Sciatic nerve (tissue), 2 donors: Measurements from ENCODE around the gene USP34. TPM values are rescaled to one million over a fixed set of nuclear protein-coding genes. Genes with fewer than 3 reads are reported as not detected.

Source experiments
- ATAC-seq: fragments of 200-7000 bp; cut with Tn5 transposase; one replicate; pipeline ENCODE4 v1.9.1; 2020; ENCODE audit warnings: mild to moderate bottlenecking, moderate library complexity
- DNase-seq: peaks from one replicate; pipeline ENCODE4 v3.0.0-alpha.2; 2020; ENCODE audit warnings: low spot score
- intact Hi-C: fragments of 100-400 bp; cut with DNase I; formaldehyde crosslinking; loops from one replicate; pipeline ENCODE4 v1.14.2; 2022
- total RNA-seq: library from RNA; stranded (reverse); fragmentation: NEBNext Ultra II Directional; extraction: Animal tissue kit (Norgen Biotek cat#: 25700); gene quantifications from one replicate; pipeline ENCODE4 v1.2.1, GENCODE V29; 2021
- donor health status: DM: no; HTN: no; CAD: no.
- donor health status: DM: no; HTN: no; CAD: no.

Gene USP34
- total RNA-seq, 1 donor from 2014 or later = 154 TPM

GRCh38 chr2:61435291-61435690 is 35.6 kb downstream of the USP34 start:
- ATAC-seq (no peak), DNase-seq (no peak)
- intact Hi-C loops = no loop called here

GRCh38 chr2:61434314-61434713 is 36.6 kb downstream of the USP34 start:
- intact Hi-C loops = no loop called here
- DNase-seq (no peak), ATAC-seq (peak; percentile 44)

GRCh38 chr2:61433606-61434005 is 37.3 kb downstream of the USP34 start:
- intact Hi-C loops = no loop called here
- no peak for ATAC-seq
- no peak for DNase-seq

GRCh38 chr2:61432990-61433389 is 37.9 kb downstream of the USP34 start:
- intact Hi-C loops = no loop called here
- DNase-seq = no peak
- ATAC-seq = no peak

- intact Hi-C loops = no loop called here
- ATAC-seq = no peak
These were observed 39.5 kb downstream of the USP34 start for GRCh38 chr2:61431345-61431744.

GRCh38 chr2:61426267-61426897 is 44.5 kb downstream of the USP34 start:
- intact Hi-C loops = no loop called here
- no peak for DNase-seq
- peak; percentile 26 for ATAC-seq

More at GRCh38 chr2:61431345-61431744, 39.5 kb downstream of the USP34 start:
- DNase-seq = no peak

GRCh38 chr2:61425605-61426155 is 45.2 kb downstream of the USP34 start:
- ATAC-seq (no peak), DNase-seq (no peak)
- intact Hi-C loops = no loop called here

- intact Hi-C loops = no loop called here
- ATAC-seq = no peak
- no peak for DNase-seq
These were observed 47.2 kb downstream of the USP34 start for GRCh38 chr2:61423714-61424113.

- ATAC-seq (no peak), DNase-seq (no peak)
- intact Hi-C loops = no loop called here
These were observed 49.3 kb downstream of the USP34 start for GRCh38 chr2:61421611-61422010.

GRCh38 chr2:61420991-61421544 is 49.8 kb downstream of the USP34 start:
- no peak for ATAC-seq
- intact Hi-C loops = no loop called here

GRCh38 chr2:61419570-61419969 is 51.3 kb downstream of the USP34 start:
- ATAC-seq = no peak
- intact Hi-C loops = no loop called here
- DNase-seq = no peak

More at GRCh38 chr2:61420991-61421544, 49.8 kb downstream of the USP34 start:
- DNase-seq = no peak

GRCh38 chr2:61419129-61419528 is 51.8 kb downstream of the USP34 start:
- DNase-seq (no peak), ATAC-seq (no peak)
- intact Hi-C loops = no loop called here

GRCh38 chr2:61416871-61417645 is 53.8 kb downstream of the USP34 start:
- DNase-seq = no peak
- no peak for ATAC-seq
- intact Hi-C loops = no loop called here

GRCh38 chr2:61415265-61415664 is 55.6 kb downstream of the USP34 start:
- intact Hi-C loops = no loop called here
- ATAC-seq = no peak
- no peak for DNase-seq

- no peak for ATAC-seq
These were observed 56.2 kb downstream of the USP34 start for GRCh38 chr2:61414674-61415073.

GRCh38 chr2:61411109-61411508 is 59.8 kb downstream of the USP34 start:
- DNase-seq = no peak
- intact Hi-C loops = no loop called here
- ATAC-seq = no peak

More at GRCh38 chr2:61414674-61415073, 56.2 kb downstream of the USP34 start:
- intact Hi-C loops = no loop called here
- DNase-seq = no peak

- no peak for DNase-seq
- no peak for ATAC-seq
- intact Hi-C loops = no loop called here
These were observed 60.7 kb downstream of the USP34 start for GRCh38 chr2:61410185-61410584.

GRCh38 chr2:61405813-61406212 is 65.1 kb downstream of the USP34 start:
- intact Hi-C loops = no loop called here
- ATAC-seq (no peak), DNase-seq (no peak)

- no peak for ATAC-seq
- intact Hi-C loops = no loop called here
These were observed 66.4 kb downstream of the USP34 start for GRCh38 chr2:61404438-61404837.

GRCh38 chr2:61398413-61398812 is 72.5 kb downstream of the USP34 start:
- DNase-seq (no peak), ATAC-seq (no peak)
- intact Hi-C loops = no loop called here

More at GRCh38 chr2:61404438-61404837, 66.4 kb downstream of the USP34 start:
- DNase-seq = no peak
